GM23338 (cell line): Measurements from ENCODE around the gene SCIMP. TPM values are rescaled to one million over a fixed set of nuclear protein-coding genes. Genes with fewer than 3 reads are reported as not detected.

Experiments used
- ATAC-seq: fragments of 200-7000 bp; cut with Tn5 transposase; 3 replicates; pipeline ENCODE4 v1.9.1; 2020
- DNase-seq: peaks from one replicate; pipeline ENCODE4 v3.0.0-alpha.2; 2015; ENCODE audit warnings: low spot score
- H2AFZ ChIP-seq: fragments of 200-600 bp; sonication (generic); 2 replicates; pipeline ENCODE4 v1.8.0; 2016; ENCODE audit warnings: antibody characterized with exemption, mild to moderate bottlenecking, moderate library complexity
- H3F3A ChIP-seq: fragments of 200-600 bp; sonication (generic); replicated peaks from 2 replicates; pipeline ENCODE4 v1.8.0; 2017; ENCODE audit warnings: antibody characterized with exemption, mixed run types, low read depth
- H3K27ac ChIP-seq: fragments of 200-600 bp; sonication (generic); 2 replicates; pipeline ENCODE4 v1.6.1; 2016; ENCODE audit warnings: low read depth
- H3K27me3 ChIP-seq: fragments of 200-600 bp; sonication (generic); 2 replicates; pipeline ENCODE4 v1.8.0; 2016; ENCODE audit warnings: mild to moderate bottlenecking, mixed run types, moderate library complexity; ENCODE audit not compliant: insufficient read depth
- H3K36me3 ChIP-seq: fragments of 200-600 bp; sonication (generic); 2 replicates; pipeline ENCODE4 v1.8.0; 2016; ENCODE audit warnings: mild to moderate bottlenecking; ENCODE audit not compliant: insufficient read depth
- H3K4me1 ChIP-seq: fragments of 200-600 bp; sonication (generic); 2 replicates; pipeline ENCODE4 v1.8.0; 2016; ENCODE audit warnings: mild to moderate bottlenecking, moderate library complexity; ENCODE audit not compliant: insufficient read depth
- H3K4me2 ChIP-seq: fragments of 200-600 bp; sonication (generic); 2 replicates; pipeline ENCODE4 v1.7.1; 2017; ENCODE audit warnings: mixed run types
- H3K4me3 ChIP-seq: fragments of 200-600 bp; sonication (generic); 2 replicates; pipeline ENCODE4 v1.6.1; 2016; ENCODE audit warnings: mixed run types
- H3K79me2 ChIP-seq: fragments of 200-600 bp; sonication (generic); replicated peaks from 2 replicates; pipeline ENCODE4 v1.8.0; 2017; ENCODE audit warnings: mild to moderate bottlenecking; ENCODE audit not compliant: insufficient read depth
- H3K9me2 ChIP-seq: fragments of 200-600 bp; sonication (generic); 2 replicates; pipeline ENCODE4 v1.8.0; 2017; ENCODE audit not compliant: insufficient read depth
- H4K20me1 ChIP-seq: fragments of 200-600 bp; sonication (generic); replicated peaks from 2 replicates; pipeline ENCODE4 v1.8.0; 2017; ENCODE audit warnings: mild to moderate bottlenecking; ENCODE audit not compliant: insufficient read depth
- H3K27ac Mint-ChIP-seq: 2 replicates; pipeline ENCODE4 v1.8.0; 2020; ENCODE audit warnings: inconsistent platforms, mild to moderate bottlenecking, moderate library complexity, mixed read lengths
- H3K27me3 Mint-ChIP-seq: 3 replicates; pipeline ENCODE4 v1.8.0; 2022; ENCODE audit warnings: low read depth, mild to moderate bottlenecking, moderate library complexity, mixed read lengths, inconsistent platforms; ENCODE audit not compliant: insufficient read depth, poor library complexity
- H3K36me3 Mint-ChIP-seq: 3 replicates; pipeline ENCODE4 v1.8.0; 2021; ENCODE audit warnings: low read depth, mild to moderate bottlenecking, inconsistent platforms, moderate library complexity, mixed read lengths
- H3K4me1 Mint-ChIP-seq: 3 replicates; pipeline ENCODE4 v1.8.0; 2020; ENCODE audit warnings: mild to moderate bottlenecking, inconsistent platforms, mixed read lengths
- H3K4me3 Mint-ChIP-seq: 3 replicates; pipeline ENCODE4 v1.8.0; 2021; ENCODE audit warnings: moderate library complexity, mild to moderate bottlenecking, inconsistent platforms, mixed read lengths
- H3K9me3 Mint-ChIP-seq: 3 replicates; pipeline ENCODE4 v1.8.0; 2020; ENCODE audit warnings: moderate library complexity, mild to moderate bottlenecking, inconsistent platforms, mixed read lengths
- CREB1 ChIP-seq: fragments of 250-450 bp; sonication (Bioruptor Pico); IDR thresholded peaks from 2 replicates; pipeline ENCODE4 v1.5.0; 2020; ENCODE audit warnings: low read depth, mild to moderate bottlenecking, moderate library complexity
- CTCF ChIP-seq, 2 experiments: fragments of 200-600 bp in 1 of 2; sonication (generic) in 1 of 2; conservative IDR thresholded peaks; 2 replicates each; pipeline versions ENCODE4 v1.5.1 to v1.6.1; 2016 to 2017; ENCODE audit warnings: antibody characterized with exemption in 2 of 2, low read depth in 2 of 2, mild to moderate bottlenecking in 2 of 2, moderate library complexity in 1 of 2
- EZH2 ChIP-seq: fragments of 200-600 bp; sonication (generic); IDR thresholded peaks from one replicate; pipeline ENCODE4 v1.8.0; 2017; ENCODE audit warnings: antibody characterized with exemption, mild to moderate bottlenecking, low read depth; ENCODE audit not compliant: unreplicated experiment
- EZH2phosphoT487 ChIP-seq: fragments of 200-600 bp; sonication (generic); IDR thresholded peaks from one replicate; pipeline ENCODE4 v1.8.1; 2018; ENCODE audit warnings: antibody characterized with exemption; ENCODE audit not compliant: unreplicated experiment
- JUNB ChIP-seq: IDR thresholded peaks from one replicate; pipeline ENCODE4 v1.6.1; 2016; ENCODE audit warnings: antibody characterized with exemption; ENCODE audit not compliant: unreplicated experiment
- NANOG ChIP-seq: IDR thresholded peaks from 2 replicates; pipeline ENCODE4 v1.6.1; 2016; ENCODE audit warnings: antibody characterized with exemption, borderline replicate concordance
- POLR2AphosphoS5 ChIP-seq: IDR thresholded peaks from 2 replicates; pipeline ENCODE4 v1.6.1; 2016; ENCODE audit warnings: antibody characterized with exemption, low read depth
- STAT1 ChIP-seq: IDR thresholded peaks from one replicate; pipeline ENCODE4 v1.6.1; 2016; ENCODE audit warnings: antibody characterized with exemption; ENCODE audit not compliant: unreplicated experiment
- ZNF114 ChIP-seq: fragments of 250-450 bp; sonication (Bioruptor Pico); IDR thresholded peaks from 2 replicates; pipeline ENCODE4 v1.5.0; 2020; ENCODE audit warnings: mild to moderate bottlenecking, moderate library complexity
- ZNF331 ChIP-seq: fragments of 250-450 bp; sonication (Bioruptor Pico); IDR thresholded peaks from 2 replicates; pipeline ENCODE4 v1.5.0; 2020; ENCODE audit warnings: low read depth, mild to moderate bottlenecking, moderate library complexity
- ZNF462 ChIP-seq: fragments of 250-450 bp; sonication (Bioruptor Pico); IDR thresholded peaks from 2 replicates; pipeline ENCODE4 v1.5.0; 2020; ENCODE audit warnings: mild to moderate bottlenecking, moderate library complexity
- polyA plus RNA-seq: library from polyadenylated mRNA; unstranded; fragments of >200 nt; fragmentation: Nextera tagmentation; extraction: Ambion mirVana; gene quantifications from 2 replicates; pipeline ENCODE4 v1.2.1, GENCODE V29; 2016
- total RNA-seq: library from RNA; depleted of rRNA; stranded (reverse); fragments of >200 nt; shearing (Covaris generic); gene quantifications from 2 replicates; pipeline ENCODE4 v1.2.3, GENCODE V29; 2014
- TF ChIP-seq, protein P1 (sequence below): IDR thresholded peaks from one replicate; pipeline ENCODE4 v1.6.1; 2018; ENCODE audit warnings: antibody characterized with exemption; ENCODE audit not compliant: unreplicated experiment
- TF ChIP-seq, protein P2 (sequence below): IDR thresholded peaks from 2 replicates; pipeline ENCODE4 v1.6.1; 2016; ENCODE audit warnings: antibody characterized with exemption

Gene SCIMP
- total and polyA plus RNA-seq, 2 experiments from 2014 or later: 0.36 TPM; not detected in 1

GRCh38 chr17:5269241-5269960 is 34.7 kb upstream of the SCIMP start:
- H3K36me3 Mint-ChIP-seq: no peaks in the 10 kb centered on the region
- no peaks in the 10 kb centered on the region for H3K4me1 Mint-ChIP-seq
- Histone ChIP-seq H3K36me3 (no peaks in the 10 kb centered on the region), H3F3A (no peaks in the 10 kb centered on the region), H3K79me2 (no peaks in the 10 kb centered on the region), H3K9me2 (no peaks in the 10 kb centered on the region), H4K20me1 (no peaks in the 10 kb centered on the region), H2AFZ (no peak overlapping the region), H3K4me1 (no peaks in the 10 kb centered on the region), H3K27me3 (no peaks in the 10 kb centered on the region), H3K4me2 (no peak overlapping the region), H3K4me3 (no peak overlapping the region), H3K27ac (no peak overlapping the region)
- TF ChIP-seq STAT1: no peak
- no peak for TF ChIP-seq EZH2phosphoT487
- no peak for TF ChIP-seq NANOG
- no peak for TF ChIP-seq ZNF114 (CRISPR knock-in tag)
- no peak for TF ChIP-seq CREB1 (CRISPR knock-in tag)
- TF ChIP-seq, protein P1, sequence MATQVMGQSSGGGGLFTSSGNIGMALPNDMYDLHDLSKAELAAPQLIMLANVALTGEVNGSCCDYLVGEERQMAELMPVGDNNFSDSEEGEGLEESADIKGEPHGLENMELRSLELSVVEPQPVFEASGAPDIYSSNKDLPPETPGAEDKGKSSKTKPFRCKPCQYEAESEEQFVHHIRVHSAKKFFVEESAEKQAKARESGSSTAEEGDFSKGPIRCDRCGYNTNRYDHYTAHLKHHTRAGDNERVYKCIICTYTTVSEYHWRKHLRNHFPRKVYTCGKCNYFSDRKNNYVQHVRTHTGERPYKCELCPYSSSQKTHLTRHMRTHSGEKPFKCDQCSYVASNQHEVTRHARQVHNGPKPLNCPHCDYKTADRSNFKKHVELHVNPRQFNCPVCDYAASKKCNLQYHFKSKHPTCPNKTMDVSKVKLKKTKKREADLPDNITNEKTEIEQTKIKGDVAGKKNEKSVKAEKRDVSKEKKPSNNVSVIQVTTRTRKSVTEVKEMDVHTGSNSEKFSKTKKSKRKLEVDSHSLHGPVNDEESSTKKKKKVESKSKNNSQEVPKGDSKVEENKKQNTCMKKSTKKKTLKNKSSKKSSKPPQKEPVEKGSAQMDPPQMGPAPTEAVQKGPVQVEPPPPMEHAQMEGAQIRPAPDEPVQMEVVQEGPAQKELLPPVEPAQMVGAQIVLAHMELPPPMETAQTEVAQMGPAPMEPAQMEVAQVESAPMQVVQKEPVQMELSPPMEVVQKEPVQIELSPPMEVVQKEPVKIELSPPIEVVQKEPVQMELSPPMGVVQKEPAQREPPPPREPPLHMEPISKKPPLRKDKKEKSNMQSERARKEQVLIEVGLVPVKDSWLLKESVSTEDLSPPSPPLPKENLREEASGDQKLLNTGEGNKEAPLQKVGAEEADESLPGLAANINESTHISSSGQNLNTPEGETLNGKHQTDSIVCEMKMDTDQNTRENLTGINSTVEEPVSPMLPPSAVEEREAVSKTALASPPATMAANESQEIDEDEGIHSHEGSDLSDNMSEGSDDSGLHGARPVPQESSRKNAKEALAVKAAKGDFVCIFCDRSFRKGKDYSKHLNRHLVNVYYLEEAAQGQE: no peak
- no peak for TF ChIP-seq ZNF462 (CRISPR knock-in tag)
- TF ChIP-seq JUNB: no peak
- no peak for TF ChIP-seq POLR2AphosphoS5
- TF ChIP-seq, protein P2, sequence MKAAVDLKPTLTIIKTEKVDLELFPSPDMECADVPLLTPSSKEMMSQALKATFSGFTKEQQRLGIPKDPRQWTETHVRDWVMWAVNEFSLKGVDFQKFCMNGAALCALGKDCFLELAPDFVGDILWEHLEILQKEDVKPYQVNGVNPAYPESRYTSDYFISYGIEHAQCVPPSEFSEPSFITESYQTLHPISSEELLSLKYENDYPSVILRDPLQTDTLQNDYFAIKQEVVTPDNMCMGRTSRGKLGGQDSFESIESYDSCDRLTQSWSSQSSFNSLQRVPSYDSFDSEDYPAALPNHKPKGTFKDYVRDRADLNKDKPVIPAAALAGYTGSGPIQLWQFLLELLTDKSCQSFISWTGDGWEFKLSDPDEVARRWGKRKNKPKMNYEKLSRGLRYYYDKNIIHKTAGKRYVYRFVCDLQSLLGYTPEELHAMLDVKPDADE: no peak
- no peak for TF ChIP-seq CTCF (conservative IDR thresholded peaks at IDR 0.05; ENCODE audit: low read depth in 2 of 2)
- TF ChIP-seq EZH2: no peak
- no peak for TF ChIP-seq ZNF331
- DNase-seq (no peak), ATAC-seq (no peak)
- H3K27me3 Mint-ChIP-seq: peaks cover 4% of the 10 kb centered on the region
- no peak overlapping the region for H3K27ac Mint-ChIP-seq
- no peaks in the 10 kb centered on the region; the same call in 2 of the 3 replicates for H3K9me3 Mint-ChIP-seq
- H3K4me3 Mint-ChIP-seq: no peak overlapping the region; the same call in 2 of the 3 replicates
